Occipital lobe (tissue), 2 donors: ENCODE data around the gene TCEANC. TPM values are rescaled to one million over a fixed set of nuclear protein-coding genes. Genes with fewer than 3 reads are reported as not detected.
"Not testable (repeated sequence)": the region's sequence is repeated elsewhere in the genome, so short reads cannot be mapped to it uniquely, and the experiment has no call there.

Experiments used
- DNase-seq: peaks from one replicate; lab custom pipeline; 2025; lab: John Stamatoyannopoulos, UW
- total RNA-seq: library from RNA; depleted of rRNA; stranded (reverse); fragments of >200 nt; gene quantifications from one replicate; pipeline ENCODE4 v1.2.3, GENCODE V29; 2014

TCEANC gene, protein sequence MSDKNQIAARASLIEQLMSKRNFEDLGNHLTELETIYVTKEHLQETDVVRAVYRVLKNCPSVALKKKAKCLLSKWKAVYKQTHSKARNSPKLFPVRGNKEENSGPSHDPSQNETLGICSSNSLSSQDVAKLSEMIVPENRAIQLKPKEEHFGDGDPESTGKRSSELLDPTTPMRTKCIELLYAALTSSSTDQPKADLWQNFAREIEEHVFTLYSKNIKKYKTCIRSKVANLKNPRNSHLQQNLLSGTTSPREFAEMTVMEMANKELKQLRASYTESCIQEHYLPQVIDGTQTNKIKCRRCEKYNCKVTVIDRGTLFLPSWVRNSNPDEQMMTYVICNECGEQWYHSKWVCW
- total RNA-seq: 14.7 TPM

DNA sequence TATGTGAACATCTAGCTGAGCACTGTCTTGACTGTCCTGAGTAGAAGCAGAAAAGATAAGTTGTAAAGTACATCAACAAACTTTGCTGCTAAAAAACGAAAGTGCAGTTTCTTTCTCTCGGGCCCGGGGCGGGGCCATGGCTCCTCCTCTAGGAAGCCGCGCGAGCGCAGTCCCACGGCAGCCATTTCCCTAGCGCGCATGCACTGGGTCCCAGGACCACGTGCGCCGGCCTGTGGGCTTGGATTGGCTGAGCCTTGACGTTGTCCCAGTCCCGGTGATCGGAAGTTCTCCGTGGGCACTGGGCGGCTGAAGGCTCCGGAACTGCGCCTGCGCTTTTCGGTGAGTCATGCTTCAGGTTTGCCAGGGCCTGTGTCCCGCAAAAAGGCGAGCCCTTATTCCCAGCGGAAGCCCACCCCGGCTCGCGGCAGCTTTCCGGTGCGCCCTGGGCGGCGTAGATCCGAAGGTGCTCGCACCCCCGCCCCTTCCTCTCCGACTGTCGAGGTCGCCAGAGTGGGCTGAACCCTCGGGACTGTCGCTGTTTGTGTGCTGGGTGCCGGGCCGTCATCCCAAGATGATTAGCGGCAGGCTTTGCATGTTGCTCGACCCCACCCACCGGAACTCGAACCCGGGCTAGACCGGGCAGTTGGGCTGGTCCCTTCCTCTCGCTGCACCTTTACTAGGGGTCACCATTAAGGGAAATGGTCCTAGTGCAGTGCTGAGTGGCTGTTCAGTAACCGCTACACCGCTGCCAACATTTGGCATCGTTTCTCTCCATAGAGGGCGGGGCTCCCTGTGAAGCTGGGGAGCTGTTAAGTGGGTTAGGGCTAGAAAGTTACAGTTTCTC, at the start of gene TCEANC:
TSS of gene TCEANC (plus strand) at position 292 of the 844 bp plus-strand sequence. CDS start 9,368 bp downstream, outside the sequence.
- peak; percentile 85 for DNase-seq

DNA sequence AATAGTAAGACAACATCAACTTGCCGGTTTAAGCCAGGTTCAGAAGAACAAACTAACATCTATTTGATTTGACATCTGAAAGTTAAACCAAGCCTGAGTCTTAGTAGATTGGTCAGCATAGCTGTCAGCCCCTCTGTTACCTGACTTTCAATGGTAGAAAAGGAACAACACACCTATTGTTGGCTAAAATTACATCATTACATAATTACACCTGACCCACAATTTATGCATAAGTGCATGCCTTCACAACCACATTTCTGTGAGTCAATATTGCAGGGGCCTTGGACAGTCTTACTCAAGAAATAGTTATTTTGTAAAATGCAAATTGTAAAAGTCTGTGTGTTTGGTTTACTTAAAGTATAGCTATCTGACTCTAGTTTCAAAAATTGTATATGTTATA, 47.3 kb upstream of the TCEANC start:
- DNase-seq: no peak

DNA sequence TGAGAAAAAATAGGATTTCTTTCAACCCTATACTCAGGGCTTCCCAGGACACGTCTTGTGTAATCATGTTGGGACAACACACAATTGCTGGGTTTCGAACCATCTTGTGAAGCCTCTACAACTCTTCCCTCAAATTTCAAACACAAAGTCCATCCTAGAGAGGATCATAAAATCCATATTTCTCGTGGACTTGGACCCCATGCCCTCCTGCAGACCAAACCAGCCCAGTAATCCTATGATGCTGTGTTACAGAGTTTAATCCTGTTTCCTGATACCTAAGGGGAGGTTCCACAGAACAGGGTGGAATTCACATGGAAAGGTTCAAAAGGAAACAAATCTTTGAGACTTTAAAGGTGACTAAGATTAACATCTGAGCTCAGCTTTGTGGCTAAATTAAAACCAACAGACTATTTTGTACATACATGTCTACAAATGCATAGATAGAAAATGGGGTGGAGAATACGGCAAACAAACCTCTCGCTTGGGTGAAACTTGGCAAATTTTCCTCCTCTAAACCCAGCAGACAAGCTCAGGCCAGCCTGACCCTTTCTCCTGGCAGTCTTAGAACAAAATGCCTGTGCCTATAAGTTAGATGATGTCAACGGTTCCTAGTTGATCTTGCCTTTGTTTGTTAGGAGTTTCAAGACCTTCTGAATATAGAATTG, 45.5 kb upstream of the TCEANC start:
- no peak for DNase-seq

DNA sequence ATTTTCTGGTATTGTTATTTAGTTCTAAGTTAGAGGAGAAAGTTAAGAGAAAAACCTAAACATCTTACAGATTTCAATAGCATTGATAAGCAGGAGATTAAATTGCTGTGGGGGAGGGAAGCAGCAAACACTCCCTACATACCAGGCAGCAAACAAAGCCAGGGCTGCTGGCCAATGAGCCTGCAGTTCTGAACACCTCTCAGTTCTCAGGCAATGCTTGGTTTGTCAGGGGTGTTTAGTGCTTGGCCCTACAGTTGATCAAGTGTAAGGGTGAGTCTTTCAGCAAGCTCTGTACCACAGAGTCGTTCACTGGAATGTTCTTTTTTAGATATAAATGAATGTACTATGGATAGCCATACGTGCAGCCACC, 45.0 kb upstream of the TCEANC start:
- no peak for DNase-seq

DNA sequence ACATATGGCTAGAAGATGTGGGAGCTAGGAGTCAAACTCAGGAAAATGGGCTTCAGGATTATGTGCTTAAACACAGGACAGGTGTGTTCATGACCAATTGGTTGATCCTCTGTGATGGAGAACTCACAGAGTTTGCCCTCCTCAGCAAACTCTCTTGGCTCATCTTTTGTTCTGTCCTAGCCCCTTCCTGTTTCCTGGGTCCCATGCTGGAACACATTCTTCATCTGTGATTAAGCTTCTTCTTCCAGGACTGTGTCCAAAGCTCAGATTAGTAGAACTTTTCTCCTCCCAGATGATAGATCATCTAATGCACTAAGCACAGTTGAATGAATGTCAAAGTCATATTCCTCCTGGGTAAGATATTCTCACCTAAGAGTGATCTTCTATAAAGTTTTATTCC, 38.8 kb upstream of the TCEANC start:
- no peak for DNase-seq

DNA sequence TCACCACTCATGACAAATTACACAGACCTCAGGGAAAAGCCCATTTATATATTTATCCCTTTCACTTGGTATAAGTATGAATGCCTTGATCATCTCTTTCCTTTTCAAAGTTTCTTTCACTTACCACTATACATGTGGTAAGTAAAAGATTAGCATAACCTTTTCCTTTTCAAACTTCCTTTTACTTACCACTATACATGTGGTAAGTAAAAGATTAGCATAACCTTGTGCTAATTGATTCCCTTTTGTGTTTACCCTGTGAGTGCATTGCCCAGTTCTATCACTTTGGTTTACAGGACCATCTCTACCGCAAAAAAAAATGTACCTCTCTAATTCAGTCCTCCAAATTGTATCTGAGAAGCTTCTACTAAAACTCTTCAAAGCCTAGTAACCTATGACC, 32.7 kb upstream of the TCEANC start:
- no peak for DNase-seq

DNA sequence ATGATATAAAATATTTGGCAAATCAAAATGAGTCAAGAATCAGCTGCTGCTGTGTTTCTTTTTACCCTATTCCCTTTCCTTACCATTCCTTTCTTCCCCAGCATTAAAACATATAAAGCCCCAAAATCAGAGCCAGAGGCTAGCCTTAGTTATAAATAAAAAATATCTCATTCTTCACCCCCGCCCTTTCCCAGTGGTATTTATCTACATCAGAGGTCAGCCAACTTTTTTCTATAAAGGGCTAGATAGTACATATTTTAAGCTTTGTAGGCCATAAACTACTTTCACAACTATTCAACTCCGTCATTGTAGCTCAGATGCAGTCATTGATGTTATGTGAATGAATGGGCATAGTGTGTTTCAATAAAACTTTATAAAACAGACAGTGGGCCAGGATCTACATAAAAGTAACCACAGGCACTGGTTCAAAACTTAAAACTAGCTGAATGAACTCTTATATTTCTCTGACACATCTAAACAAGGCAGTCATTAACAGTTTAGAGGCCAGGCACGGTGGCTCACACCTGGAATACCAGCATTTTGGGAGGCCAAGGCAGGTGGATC, 30.5 kb upstream of the TCEANC start:
- no peak for DNase-seq

DNA sequence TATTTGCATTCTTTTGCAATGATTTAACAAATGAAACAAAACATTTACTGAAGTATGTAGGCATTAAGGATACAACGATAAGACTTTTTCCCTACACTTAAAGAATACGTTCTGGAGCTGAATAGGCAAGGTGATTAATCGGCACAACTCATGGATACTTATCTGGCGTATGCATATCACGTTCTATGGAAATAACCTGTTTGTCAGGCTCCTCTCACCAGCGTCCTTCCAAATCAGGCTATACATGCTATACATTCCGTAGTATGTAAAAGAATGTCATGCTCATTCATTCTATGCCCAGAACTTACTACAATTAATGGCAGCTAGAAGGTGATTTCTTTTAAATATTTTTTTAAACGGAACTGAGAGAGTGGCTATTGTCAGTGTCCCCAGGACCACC, 25.6 kb upstream of the TCEANC start:
- DNase-seq: no peak

DNA sequence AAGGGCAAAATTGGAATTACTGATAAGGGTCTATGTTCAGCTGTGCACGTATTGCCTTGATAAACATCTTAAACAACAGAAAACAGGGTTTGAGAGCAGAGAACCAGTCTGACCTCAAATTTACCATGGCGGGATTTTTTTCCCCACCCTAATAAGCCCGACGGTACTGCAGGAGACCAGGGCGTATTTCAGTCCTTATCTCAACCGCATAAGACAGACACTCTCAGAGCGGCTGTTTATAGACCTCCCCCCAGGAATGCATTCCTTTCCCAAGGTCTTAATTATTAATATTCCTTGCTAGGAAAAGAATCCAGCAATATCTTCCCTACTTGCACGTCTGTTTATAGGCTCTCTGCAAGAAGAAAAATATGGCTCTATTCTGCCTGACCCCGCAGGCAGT, 15.7 kb upstream of the TCEANC start:
- DNase-seq: not testable (repeated sequence)

DNA sequence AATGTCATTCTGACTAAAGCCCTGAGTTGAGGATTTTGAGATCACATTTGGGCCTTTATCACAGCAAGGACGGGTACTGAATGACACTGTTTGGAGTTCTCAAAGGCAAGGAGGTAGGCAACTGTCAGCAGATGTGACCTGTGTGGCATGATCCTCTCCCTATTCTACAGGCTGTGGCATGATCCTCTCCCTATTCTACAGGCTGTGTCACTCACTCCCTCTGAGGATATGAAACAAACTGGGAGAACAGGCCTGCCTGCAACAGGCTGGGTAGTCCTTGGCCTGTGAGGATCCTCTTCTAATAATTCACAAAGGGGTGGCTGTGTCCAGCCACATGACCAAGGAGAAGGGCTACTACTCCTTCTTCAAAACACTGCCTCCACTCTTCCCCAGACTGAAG, 14.9 kb upstream of the TCEANC start:
- DNase-seq: no peak

DNA sequence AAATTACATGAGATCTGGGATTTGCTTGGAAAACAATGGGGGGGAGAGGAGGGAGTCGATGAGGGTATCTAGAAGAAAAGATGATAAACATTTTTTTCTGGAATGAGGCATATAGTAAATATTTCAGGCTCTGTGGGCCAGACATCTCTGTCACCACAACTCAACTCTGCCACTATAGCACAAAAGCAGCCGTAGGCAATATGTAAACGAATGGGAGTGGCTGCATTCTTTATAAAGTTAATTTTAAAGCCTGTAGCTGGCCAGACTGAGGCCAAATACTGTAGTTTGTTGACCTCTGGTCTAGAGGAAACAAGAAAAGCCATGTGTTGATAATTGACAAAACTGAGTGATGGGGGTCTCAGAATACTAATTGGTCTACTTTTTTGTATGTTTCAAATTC, 14.1 kb upstream of the TCEANC start:
- no peak for DNase-seq

DNA sequence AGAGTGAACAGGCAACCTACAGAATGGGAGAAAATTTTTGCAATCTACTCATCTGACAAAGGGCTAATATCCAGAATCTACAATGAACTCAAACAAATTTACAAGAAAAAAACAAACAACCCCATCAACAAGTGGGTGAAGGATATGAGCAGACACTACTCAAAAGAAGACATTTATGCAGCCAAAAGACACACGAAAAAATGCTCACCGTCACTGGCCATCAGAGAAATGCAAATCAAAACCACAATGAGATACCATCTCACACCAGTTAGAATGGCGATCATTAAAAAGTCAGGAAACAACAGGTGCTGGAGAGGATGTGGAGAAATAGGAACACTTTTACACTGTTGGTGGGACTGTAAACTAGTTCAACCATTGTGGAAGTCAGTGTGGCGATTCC, 11.3 kb upstream of the TCEANC start:
- not testable (repeated sequence) for DNase-seq

DNA sequence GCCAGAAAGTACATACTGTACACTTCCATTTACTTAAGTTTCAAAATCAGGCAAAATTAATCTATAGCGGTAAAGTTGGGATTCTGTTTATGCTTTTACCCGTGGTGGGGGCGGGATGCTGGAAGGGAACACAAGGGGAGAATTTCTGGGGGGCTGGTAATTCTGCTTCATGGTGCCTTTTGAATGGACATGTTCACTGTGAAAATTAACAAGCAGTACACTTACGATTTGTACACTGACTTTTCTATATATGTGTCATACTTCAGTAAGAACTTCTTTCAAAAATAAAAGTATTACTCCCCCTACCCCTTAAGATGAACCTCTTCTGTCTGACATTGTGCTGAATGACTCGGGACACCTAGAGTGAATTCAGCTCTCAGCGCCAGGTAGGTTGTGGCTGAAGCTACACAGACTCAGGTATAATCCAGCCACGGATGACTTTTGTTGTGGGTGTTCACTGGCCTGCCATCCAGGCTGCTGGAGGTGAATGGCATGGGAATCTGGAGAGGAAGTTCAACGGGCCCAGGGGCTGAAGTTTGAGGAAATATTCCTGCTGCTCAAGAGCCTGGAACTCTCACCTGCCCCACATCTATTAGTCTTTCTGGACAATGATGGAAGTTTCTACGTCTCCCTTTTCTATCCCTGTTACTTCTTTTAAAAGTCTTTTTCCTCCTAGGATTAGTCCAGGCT, 7.3 kb upstream of the TCEANC start:
- no peak for DNase-seq

DNA sequence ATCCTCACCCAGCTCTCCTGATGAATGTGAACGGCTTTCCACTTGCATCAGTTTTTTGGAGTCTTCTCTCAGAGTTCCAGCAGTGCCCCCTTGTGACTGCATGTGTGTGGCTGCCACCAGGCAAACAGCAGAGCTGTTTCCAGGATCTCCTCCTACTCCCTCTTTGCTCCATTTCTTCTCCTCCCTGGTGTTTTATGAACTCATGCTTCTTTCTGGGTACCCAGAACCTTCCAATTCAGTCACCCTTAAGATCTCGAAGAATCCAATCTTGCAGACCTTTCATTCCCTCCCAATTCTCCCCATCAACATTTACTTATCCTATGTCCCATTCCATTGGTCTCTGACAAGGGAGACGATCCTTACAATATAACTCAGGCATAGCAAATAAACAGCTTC, 6.8 kb upstream of the TCEANC start:
- DNase-seq: peak; percentile 15

DNA sequence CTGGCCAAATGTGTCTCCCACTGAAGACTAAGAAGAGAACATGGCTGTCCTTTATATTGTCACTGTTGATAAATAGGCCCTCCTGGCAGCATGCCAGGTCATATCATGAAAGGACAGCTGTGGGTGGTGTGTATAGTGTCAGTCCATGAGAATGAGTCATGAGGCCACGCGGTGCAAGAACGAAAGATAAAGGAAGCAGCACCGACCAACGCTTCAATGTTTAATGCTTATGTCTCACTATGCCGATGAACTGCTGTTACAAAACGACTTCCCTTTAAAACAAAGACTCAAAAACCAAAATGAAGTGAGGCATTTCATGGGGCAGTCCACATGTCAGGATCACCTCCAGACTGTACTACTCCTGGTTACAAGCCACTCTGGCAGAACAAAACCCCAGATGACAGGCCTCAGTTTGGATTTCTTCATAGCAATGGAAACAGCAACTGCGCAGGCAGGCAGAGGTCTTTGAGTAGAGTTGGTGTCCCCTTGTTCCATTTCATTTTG, 5.2 kb upstream of the TCEANC start:
- no peak for DNase-seq

DNA sequence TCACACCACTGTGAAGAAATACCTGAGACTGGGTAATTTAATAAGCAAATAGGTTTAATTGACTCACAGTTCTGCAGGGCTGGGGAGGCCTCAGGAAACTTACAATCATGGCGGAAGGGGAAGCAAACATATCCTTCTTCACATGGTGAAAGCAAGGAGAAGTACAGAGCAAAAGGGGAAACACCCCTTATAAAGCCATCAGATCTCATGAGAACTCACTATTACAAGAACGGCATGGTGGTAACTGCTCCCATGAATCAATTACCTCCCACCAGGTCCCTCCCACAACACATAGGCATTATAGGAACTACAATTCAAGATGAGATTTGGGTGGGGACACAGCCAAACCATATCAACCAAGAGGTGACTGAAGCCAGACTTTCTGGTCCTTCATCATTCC, 4.6 kb upstream of the TCEANC start:
- not testable (repeated sequence) for DNase-seq

DNA sequence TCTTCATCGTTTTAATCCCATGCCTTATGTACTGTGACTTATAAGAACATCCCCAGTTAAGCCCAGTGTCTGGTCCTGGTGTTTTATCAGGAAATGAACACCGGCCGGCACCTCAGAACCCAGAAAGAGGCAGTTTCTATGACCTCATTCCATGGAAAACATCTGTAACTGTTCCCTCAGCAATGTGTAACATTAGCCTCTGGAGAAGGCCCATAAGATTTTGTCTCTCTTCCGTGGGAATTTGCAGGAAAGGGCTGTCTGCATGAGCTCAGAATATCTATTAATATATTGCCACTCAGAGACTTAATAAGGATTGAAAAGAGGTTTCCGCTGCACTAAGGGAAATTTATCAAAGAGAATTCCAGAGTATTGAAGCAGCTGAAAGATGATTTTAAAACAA, 3.1 kb upstream of the TCEANC start:
- no peak for DNase-seq

DNA sequence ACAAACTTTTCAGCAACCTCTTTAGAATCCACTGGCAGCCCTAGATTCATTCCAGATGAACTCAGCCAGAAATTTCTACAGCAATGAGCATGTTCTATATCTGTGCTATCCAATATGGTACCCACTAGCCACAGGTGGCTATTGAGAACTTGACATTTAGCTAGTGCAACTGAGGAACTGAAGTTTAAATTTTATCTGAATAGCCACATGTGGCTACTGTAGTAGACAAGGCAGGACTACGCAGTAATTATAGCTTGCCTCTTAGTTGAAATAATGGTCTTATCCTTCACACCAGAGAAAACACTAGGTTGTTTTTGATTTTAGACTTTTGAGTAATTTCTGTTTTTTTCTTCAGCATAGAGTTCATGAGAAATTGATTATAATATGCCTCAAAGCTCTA, 2.6 kb upstream of the TCEANC start:
- no peak for DNase-seq

DNA sequence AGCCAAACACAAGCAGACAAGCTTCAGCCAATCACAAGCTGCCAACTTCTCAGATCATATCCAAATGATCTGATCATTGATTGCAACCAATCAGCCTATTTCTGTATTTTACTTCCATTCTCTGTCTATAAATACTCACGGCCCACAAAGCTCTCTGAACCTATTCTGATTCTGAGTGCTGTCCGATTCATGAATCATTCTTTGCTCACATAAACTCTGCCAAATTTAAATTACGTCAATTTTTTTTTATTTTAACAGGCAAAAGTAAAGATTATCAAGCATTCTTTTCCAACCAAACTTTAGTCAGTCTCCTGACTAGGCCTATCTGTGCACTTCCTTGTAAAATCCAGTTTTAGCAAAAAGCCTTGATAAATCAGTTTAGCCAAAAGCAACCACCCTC, 1.8 kb upstream of the TCEANC start:
- DNase-seq: no peak

DNA sequence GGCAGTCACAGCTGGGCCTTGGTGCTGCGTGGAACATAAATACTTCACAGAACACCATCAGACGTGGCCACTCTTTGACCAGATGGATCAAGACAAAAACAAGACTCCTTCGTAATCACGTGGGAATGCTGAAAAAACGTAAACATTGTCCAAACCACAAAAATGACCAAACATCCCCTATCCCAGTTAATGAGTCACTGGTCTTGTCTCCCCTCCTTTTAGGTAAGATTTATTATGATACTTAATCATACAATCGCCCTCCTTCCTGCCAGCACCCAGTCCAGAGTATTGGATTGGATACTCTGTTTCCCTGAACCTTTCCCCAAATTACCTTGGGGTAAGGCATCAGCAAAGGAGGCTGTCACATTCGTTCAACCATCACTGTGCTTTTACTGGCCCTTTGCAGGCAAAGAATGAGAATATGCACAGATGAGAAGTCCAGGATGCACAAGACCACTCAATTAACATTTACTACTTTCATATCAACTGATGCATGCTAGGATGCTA, 601 bp upstream of the TCEANC start:
- DNase-seq: no peak

DNA sequence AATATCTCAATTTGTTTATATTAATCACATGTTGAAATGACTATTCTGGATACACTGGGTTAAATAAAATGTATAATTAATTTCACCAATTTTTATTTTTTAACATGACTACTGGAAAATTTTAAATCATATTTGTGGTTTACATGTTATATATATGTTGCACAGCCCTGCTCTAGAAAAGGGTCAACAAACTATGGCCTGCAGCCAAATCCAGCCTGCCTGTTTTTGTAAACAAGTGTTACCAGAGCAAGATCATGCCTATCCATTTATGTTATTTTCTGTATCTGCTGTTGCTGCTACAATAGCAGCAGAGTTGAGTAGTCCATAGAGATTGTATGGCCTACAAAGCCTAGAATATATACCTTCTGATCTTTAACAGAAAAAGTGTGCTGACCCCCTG, 1.2 kb downstream of the TCEANC start:
- no peak for DNase-seq
